ENCODE results near the gene WASHC4.

DNA sequence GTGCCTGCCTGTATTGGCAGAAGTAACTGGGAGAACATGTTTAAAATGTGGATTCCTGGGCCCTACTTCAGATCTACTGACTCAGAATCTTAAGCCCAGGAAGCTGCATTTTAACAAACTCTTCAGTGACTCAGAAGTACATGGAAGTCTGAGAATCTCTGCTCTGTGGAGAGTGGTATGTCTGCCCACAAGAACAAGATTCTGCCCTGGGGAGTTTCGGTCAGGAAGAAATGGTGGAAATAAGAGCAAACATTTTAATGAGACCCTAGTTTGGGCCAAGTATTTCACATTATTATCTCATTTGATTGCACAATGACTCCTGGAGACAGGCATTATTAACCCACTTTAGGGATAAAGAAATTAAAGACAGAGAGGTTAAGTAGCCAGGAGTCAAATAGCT, 31.4 kb upstream of the WASHC4 start:
- TF ChIP-seq NFYB (IDR thresholded peaks at IDR 0.05; ENCODE audit: insufficient read depth, low read depth, low read length), result no peak
- TF ChIP-seq, protein P1, sequence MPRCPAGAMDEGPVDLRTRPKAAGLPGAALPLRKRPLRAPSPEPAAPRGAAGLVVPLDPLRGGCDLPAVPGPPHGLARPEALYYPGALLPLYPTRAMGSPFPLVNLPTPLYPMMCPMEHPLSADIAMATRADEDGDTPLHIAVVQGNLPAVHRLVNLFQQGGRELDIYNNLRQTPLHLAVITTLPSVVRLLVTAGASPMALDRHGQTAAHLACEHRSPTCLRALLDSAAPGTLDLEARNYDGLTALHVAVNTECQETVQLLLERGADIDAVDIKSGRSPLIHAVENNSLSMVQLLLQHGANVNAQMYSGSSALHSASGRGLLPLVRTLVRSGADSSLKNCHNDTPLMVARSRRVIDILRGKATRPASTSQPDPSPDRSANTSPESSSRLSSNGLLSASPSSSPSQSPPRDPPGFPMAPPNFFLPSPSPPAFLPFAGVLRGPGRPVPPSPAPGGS (IDR thresholded peaks at IDR 0.05; ENCODE audit: borderline replicate concordance, insufficient read depth, low read depth, low read length, poor library complexity, severe bottlenecking), result no peak
- TF ChIP-seq EGR1 (IDR thresholded peaks at IDR 0.05; ENCODE audit: borderline replicate concordance in 1 of 2, low read depth in 2 of 2, low read length in 2 of 2), result no peak
- TF ChIP-seq, protein P2, sequence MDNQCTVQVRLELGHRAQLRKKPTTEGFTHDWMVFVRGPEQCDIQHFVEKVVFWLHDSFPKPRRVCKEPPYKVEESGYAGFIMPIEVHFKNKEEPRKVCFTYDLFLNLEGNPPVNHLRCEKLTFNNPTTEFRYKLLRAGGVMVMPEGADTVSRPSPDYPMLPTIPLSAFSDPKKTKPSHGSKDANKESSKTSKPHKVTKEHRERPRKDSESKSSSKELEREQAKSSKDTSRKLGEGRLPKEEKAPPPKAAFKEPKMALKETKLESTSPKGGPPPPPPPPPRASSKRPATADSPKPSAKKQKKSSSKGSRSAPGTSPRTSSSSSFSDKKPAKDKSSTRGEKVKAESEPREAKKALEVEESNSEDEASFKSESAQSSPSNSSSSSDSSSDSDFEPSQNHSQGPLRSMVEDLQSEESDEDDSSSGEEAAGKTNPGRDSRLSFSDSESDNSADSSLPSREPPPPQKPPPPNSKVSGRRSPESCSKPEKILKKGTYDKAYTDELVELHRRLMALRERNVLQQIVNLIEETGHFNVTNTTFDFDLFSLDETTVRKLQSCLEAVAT (IDR thresholded peaks at IDR 0.05), result no peak
- no peak for TF ChIP-seq NRF1 (conservative IDR thresholded peaks at IDR 0.05; ENCODE audit: low read depth, low read length)
- TF ChIP-seq, protein P3, sequence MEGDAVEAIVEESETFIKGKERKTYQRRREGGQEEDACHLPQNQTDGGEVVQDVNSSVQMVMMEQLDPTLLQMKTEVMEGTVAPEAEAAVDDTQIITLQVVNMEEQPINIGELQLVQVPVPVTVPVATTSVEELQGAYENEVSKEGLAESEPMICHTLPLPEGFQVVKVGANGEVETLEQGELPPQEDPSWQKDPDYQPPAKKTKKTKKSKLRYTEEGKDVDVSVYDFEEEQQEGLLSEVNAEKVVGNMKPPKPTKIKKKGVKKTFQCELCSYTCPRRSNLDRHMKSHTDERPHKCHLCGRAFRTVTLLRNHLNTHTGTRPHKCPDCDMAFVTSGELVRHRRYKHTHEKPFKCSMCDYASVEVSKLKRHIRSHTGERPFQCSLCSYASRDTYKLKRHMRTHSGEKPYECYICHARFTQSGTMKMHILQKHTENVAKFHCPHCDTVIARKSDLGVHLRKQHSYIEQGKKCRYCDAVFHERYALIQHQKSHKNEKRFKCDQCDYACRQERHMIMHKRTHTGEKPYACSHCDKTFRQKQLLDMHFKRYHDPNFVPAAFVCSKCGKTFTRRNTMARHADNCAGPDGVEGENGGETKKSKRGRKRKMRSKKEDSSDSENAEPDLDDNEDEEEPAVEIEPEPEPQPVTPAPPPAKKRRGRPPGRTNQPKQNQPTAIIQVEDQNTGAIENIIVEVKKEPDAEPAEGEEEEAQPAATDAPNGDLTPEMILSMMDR (IDR thresholded peaks at IDR 0.05 in 2 of 3, conservative IDR thresholded peaks at IDR 0.05 in 1 of 3; ENCODE audit: control insufficient read depth in 2 of 3, extremely low read depth in 1 of 3, insufficient read depth in 1 of 3, low read depth in 3 of 3, low read length in 3 of 3), result no peak
- no peak for TF ChIP-seq RFX5 (IDR thresholded peaks at IDR 0.05; ENCODE audit: low read depth, low read length)
